ENCODE measurements around the gene CACNA2D1.

Gene CACNA2D1

GRCh38 chr7:82131215-82131614 lies 312.4 kb downstream of the CACNA2D1 start:
- Histone ChIP-seq H3K36me3 (ENCODE audit: control insufficient read depth, insufficient read depth, low read length) (no peaks in the 10 kb centered on the region), H3K27ac (ENCODE audit: low read length) (no peak overlapping the region)
- WGBS (ENCODE audit: insufficient coverage, insufficient read length): 90% methylated on average over 2 of the region's 2 CpGs

GRCh38 chr7:82129091-82129490 lies 314.5 kb downstream of the CACNA2D1 start:
- no peaks in the 10 kb centered on the region for H3K9me3 ChIP-seq (ENCODE audit: control insufficient read depth, insufficient read depth, low read length)
- H3K4me1 ChIP-seq (ENCODE audit: control insufficient read depth, insufficient read depth, low read length): no peaks in the 10 kb centered on the region
- no peak overlapping the region for H3K4me3 ChIP-seq (ENCODE audit: low read length)
- no peak overlapping the region for H3K27ac ChIP-seq (ENCODE audit: low read length)
- DNase-seq (ENCODE audit: low read depth, low spot score): no peak
- 0 out of 2 replicates have a peak, but pooled peaks cover 2% of the 10 kb centered on the region for H3K36me3 ChIP-seq (ENCODE audit: control insufficient read depth, insufficient read depth, low read length)
- no peaks in the 10 kb centered on the region for H3K27me3 ChIP-seq (ENCODE audit: control insufficient read depth, insufficient read depth, low read length)

More at GRCh38 chr7:82131215-82131614, 312.4 kb downstream of the CACNA2D1 start:
- no peaks in the 10 kb centered on the region for H3K4me1 ChIP-seq (ENCODE audit: control insufficient read depth, insufficient read depth, low read length)
- no peaks in the 10 kb centered on the region for H3K9me3 ChIP-seq (ENCODE audit: control insufficient read depth, insufficient read depth, low read length)
- no peak for DNase-seq (ENCODE audit: low read depth, low spot score)
- no peaks in the 10 kb centered on the region for H3K27me3 ChIP-seq (ENCODE audit: control insufficient read depth, insufficient read depth, low read length)
- no peak overlapping the region for H3K4me3 ChIP-seq (ENCODE audit: low read length)

GRCh38 chr7:82128546-82128945 lies 315.0 kb downstream of the CACNA2D1 start:
- no peaks in the 10 kb centered on the region for H3K9me3 ChIP-seq (ENCODE audit: control insufficient read depth, insufficient read depth, low read length)
- no peaks in the 10 kb centered on the region for H3K4me1 ChIP-seq (ENCODE audit: control insufficient read depth, insufficient read depth, low read length)
- WGBS (ENCODE audit: insufficient coverage, insufficient read length): no CpG with 5 or more reads among the region's 3 CpGs
- no peak overlapping the region for H3K27ac ChIP-seq (ENCODE audit: low read length)
- no peaks in the 10 kb centered on the region for H3K27me3 ChIP-seq (ENCODE audit: control insufficient read depth, insufficient read depth, low read length)
- 0 out of 2 replicates have a peak, but pooled peaks cover 2% of the 10 kb centered on the region for H3K36me3 ChIP-seq (ENCODE audit: control insufficient read depth, insufficient read depth, low read length)
- H3K4me3 ChIP-seq (ENCODE audit: low read length): no peak overlapping the region
- DNase-seq (ENCODE audit: low read depth, low spot score): no peak

GRCh38 chr7:82126576-82126975 lies 317.0 kb downstream of the CACNA2D1 start:
- no peaks in the 10 kb centered on the region for H3K9me3 ChIP-seq (ENCODE audit: control insufficient read depth, insufficient read depth, low read length)
- H3K27ac ChIP-seq (ENCODE audit: low read length): no peak overlapping the region
- no peak for DNase-seq (ENCODE audit: low read depth, low spot score)
- H3K4me1 ChIP-seq (ENCODE audit: control insufficient read depth, insufficient read depth, low read length): no peaks in the 10 kb centered on the region; the same call in 1 of the 2 replicates
- 0 out of 2 replicates have a peak, but pooled peaks cover 2% of the 10 kb centered on the region for H3K36me3 ChIP-seq (ENCODE audit: control insufficient read depth, insufficient read depth, low read length)
- no peak overlapping the region for H3K4me3 ChIP-seq (ENCODE audit: low read length)
- no CpG with 5 or more reads among the region's 1 CpG for WGBS (ENCODE audit: insufficient coverage, insufficient read length)
- no peaks in the 10 kb centered on the region for H3K27me3 ChIP-seq (ENCODE audit: control insufficient read depth, insufficient read depth, low read length)

DNA sequence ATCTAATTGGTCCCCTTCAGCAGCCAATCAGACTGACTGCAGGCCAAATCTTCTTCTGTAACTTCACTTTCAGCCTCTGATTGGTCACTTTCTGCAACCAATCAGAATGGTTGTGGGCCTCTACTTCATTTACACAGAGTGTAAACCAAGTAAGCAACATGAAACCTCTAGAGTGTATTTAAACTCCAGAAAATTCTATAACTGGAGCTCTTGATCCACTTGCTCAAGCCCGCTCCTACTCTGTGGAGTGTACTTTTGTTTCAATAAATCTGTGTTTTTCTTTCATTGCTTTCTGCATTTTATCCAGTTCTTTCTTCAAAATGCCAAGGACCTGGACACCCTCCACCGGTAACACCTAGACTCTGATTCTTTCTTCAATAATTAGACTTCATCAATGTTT lies 319.1 kb downstream of the CACNA2D1 start:
- no peaks in the 10 kb centered on the region for H3K9me3 ChIP-seq (ENCODE audit: control insufficient read depth, insufficient read depth, low read length)
- H3K36me3 ChIP-seq (ENCODE audit: control insufficient read depth, insufficient read depth, low read length): 0 out of 2 replicates have a peak, but pooled peaks cover 2% of the 10 kb centered on the region
- DNase-seq (ENCODE audit: low read depth, low spot score): no peak
- H3K27me3 ChIP-seq (ENCODE audit: control insufficient read depth, insufficient read depth, low read length): no peaks in the 10 kb centered on the region
- H3K4me3 ChIP-seq (ENCODE audit: low read length): no peak overlapping the region
- no peak overlapping the region for H3K27ac ChIP-seq (ENCODE audit: low read length)
- H3K4me1 ChIP-seq (ENCODE audit: control insufficient read depth, insufficient read depth, low read length): no peaks in the 10 kb centered on the region; the same call in 1 of the 2 replicates
- no CpG with 5 or more reads among the region's 2 CpGs for WGBS (ENCODE audit: insufficient coverage, insufficient read length)

GRCh38 chr7:82122275-82122674 lies 321.3 kb downstream of the CACNA2D1 start:
- H3K27ac ChIP-seq (ENCODE audit: low read length): no peak overlapping the region
- WGBS (ENCODE audit: insufficient coverage, insufficient read length): no CpG with 5 or more reads among the region's 2 CpGs
- H3K27me3 ChIP-seq (ENCODE audit: control insufficient read depth, insufficient read depth, low read length): no peaks in the 10 kb centered on the region
- 0 out of 2 replicates have a peak, but pooled peaks cover 2% of the 10 kb centered on the region for H3K36me3 ChIP-seq (ENCODE audit: control insufficient read depth, insufficient read depth, low read length)
- H3K4me1 ChIP-seq (ENCODE audit: control insufficient read depth, insufficient read depth, low read length): no peaks in the 10 kb centered on the region; the same call in 1 of the 2 replicates
- no peak overlapping the region for H3K4me3 ChIP-seq (ENCODE audit: low read length)
- no peak for DNase-seq (ENCODE audit: low read depth, low spot score)
- H3K9me3 ChIP-seq (ENCODE audit: control insufficient read depth, insufficient read depth, low read length): no peaks in the 10 kb centered on the region

- Histone ChIP-seq H3K9me3 (ENCODE audit: control insufficient read depth, insufficient read depth, low read length) (no peaks in the 10 kb centered on the region), H3K36me3 (ENCODE audit: control insufficient read depth, insufficient read depth, low read length) (no peaks in the 10 kb centered on the region), H3K4me3 (ENCODE audit: low read length) (no peak overlapping the region), H3K4me1 (ENCODE audit: control insufficient read depth, insufficient read depth, low read length) (0 out of 2 replicates have a peak, but pooled peaks cover 1% of the 10 kb centered on the region), H3K27me3 (ENCODE audit: control insufficient read depth, insufficient read depth, low read length) (no peaks in the 10 kb centered on the region), H3K27ac (ENCODE audit: low read length) (no peak overlapping the region)
- WGBS (ENCODE audit: insufficient coverage, insufficient read length): no CpG with 5 or more reads among the region's 6 CpGs
- DNase-seq (ENCODE audit: low read depth, low spot score): no peak
Observed at GRCh38 chr7:82114237-82114636, 329.3 kb downstream of the CACNA2D1 start.

GRCh38 chr7:82110146-82110840 lies 333.3 kb downstream of the CACNA2D1 start:
- 0 out of 2 replicates have a peak, but pooled peaks cover 1% of the 10 kb centered on the region for H3K4me1 ChIP-seq (ENCODE audit: control insufficient read depth, insufficient read depth, low read length)
- no CpG with 5 or more reads among the region's 8 CpGs for WGBS (ENCODE audit: insufficient coverage, insufficient read length)
- H3K27ac ChIP-seq (ENCODE audit: low read length): no peak overlapping the region
- no peak for DNase-seq (ENCODE audit: low read depth, low spot score)
- no peaks in the 10 kb centered on the region for H3K27me3 ChIP-seq (ENCODE audit: control insufficient read depth, insufficient read depth, low read length)
- no peaks in the 10 kb centered on the region for H3K9me3 ChIP-seq (ENCODE audit: control insufficient read depth, insufficient read depth, low read length)
- H3K36me3 ChIP-seq (ENCODE audit: control insufficient read depth, insufficient read depth, low read length): no peaks in the 10 kb centered on the region
- H3K4me3 ChIP-seq (ENCODE audit: low read length): no peak overlapping the region

DNA sequence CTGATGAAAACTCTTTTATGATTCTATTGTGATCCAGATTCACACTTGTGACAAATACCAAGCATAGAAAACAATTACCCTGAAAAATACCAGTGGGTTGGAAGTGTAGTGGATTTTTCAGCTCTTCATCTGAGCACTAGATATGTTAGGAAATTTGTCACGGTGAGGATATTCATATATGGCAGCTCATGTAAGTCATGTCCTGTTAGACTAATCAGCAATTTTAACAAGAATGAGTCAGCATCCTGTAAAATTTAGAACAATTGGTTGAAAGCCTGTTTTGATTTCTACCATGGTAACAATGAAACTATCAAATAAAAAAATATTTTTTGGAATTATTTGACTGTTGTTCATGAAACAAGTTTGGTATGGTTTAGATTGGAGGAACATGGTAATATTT lies 334.3 kb downstream of the CACNA2D1 start:
- H3K4me3 ChIP-seq (ENCODE audit: low read length): no peak overlapping the region
- DNase-seq (ENCODE audit: low read depth, low spot score): no peak
- no peaks in the 10 kb centered on the region for H3K27me3 ChIP-seq (ENCODE audit: control insufficient read depth, insufficient read depth, low read length)
- no peak overlapping the region for H3K27ac ChIP-seq (ENCODE audit: low read length)
- H3K36me3 ChIP-seq (ENCODE audit: control insufficient read depth, insufficient read depth, low read length): no peaks in the 10 kb centered on the region
- no CpG with 5 or more reads among the region's 1 CpG for WGBS (ENCODE audit: insufficient coverage, insufficient read length)
- H3K9me3 ChIP-seq (ENCODE audit: control insufficient read depth, insufficient read depth, low read length): no peaks in the 10 kb centered on the region
- H3K4me1 ChIP-seq (ENCODE audit: control insufficient read depth, insufficient read depth, low read length): 0 out of 2 replicates have a peak, but pooled peaks cover 1% of the 10 kb centered on the region

DNA sequence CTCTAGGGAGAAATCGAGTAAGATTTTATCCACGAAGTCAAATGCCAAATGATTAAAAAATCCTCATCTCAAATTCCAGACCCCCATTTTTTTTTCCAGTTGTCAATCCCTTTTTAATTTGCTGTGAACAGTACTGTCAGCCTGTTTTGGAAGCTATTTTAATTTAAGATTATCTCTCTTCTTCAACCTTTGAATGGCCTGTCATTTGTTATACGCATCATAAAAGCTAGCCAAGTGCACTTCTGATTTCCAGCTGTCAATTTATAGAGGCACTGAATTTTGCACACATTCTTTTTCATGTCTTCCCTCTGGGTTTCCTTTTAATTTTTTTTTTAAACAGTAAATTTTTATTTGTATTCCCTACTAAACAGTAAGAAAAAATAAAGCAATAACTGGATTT lies 337.4 kb downstream of the CACNA2D1 start:
- no peak for DNase-seq (ENCODE audit: low read depth, low spot score)
- Histone ChIP-seq H3K4me1 (ENCODE audit: control insufficient read depth, insufficient read depth, low read length) (0 out of 2 replicates have a peak, but pooled peaks cover 1% of the 10 kb centered on the region), H3K36me3 (ENCODE audit: control insufficient read depth, insufficient read depth, low read length) (no peaks in the 10 kb centered on the region), H3K27me3 (ENCODE audit: control insufficient read depth, insufficient read depth, low read length) (no peaks in the 10 kb centered on the region), H3K4me3 (ENCODE audit: low read length) (no peak overlapping the region), H3K9me3 (ENCODE audit: control insufficient read depth, insufficient read depth, low read length) (no peaks in the 10 kb centered on the region), H3K27ac (ENCODE audit: low read length) (no peak overlapping the region)
- WGBS (ENCODE audit: insufficient coverage, insufficient read length): no CpG with 5 or more reads among the region's 3 CpGs

DNA sequence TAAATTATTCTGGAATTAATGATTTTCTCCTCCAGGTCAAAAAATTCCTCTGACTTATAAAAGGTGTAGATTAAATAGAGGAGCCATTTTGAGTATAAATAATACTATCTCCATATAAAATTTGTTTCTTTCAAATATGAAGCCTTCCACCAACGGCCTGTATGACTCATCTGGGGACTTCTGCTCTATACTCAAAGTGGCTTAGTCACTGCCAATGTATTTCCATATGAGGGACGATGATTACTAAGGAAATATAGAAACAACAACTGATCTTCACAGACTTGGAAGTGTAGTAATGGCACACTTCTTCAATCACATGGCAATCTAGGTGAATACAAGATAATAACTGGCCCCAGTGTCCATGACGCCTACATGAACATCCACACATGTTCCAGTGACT lies 338.1 kb downstream of the CACNA2D1 start:
- H3K4me3 ChIP-seq (ENCODE audit: low read length): no peak overlapping the region
- WGBS (ENCODE audit: insufficient coverage, insufficient read length): no CpG with 5 or more reads among the region's 3 CpGs
- no peak overlapping the region for H3K27ac ChIP-seq (ENCODE audit: low read length)
- 0 out of 2 replicates have a peak, but pooled peaks cover under 1% of the 10 kb centered on the region for H3K4me1 ChIP-seq (ENCODE audit: control insufficient read depth, insufficient read depth, low read length)
- no peaks in the 10 kb centered on the region for H3K27me3 ChIP-seq (ENCODE audit: control insufficient read depth, insufficient read depth, low read length)
- DNase-seq (ENCODE audit: low read depth, low spot score): no peak
- no peaks in the 10 kb centered on the region for H3K9me3 ChIP-seq (ENCODE audit: control insufficient read depth, insufficient read depth, low read length)
- no peaks in the 10 kb centered on the region for H3K36me3 ChIP-seq (ENCODE audit: control insufficient read depth, insufficient read depth, low read length)
